DMS79 (cell line): ENCODE data around the gene SLC26A1.

Source experiments
- DNase-seq: peaks from one replicate; lab custom pipeline; 2025; lab: John Stamatoyannopoulos, UW

The SLC26A1 gene

GRCh38 chr4:998096-998691 lies 5.0 kb upstream of the SLC26A1 start:
- DNase-seq: no peak

GRCh38 chr4:997375-998071 lies 4.3 kb upstream of the SLC26A1 start:
- no peak for DNase-seq

GRCh38 chr4:996997-997374 lies 3.8 kb upstream of the SLC26A1 start:
- no peak for DNase-seq

- no peak for DNase-seq
These were observed 3.1 kb upstream of the SLC26A1 start for GRCh38 chr4:996030-996996.

GRCh38 chr4:995311-996026 lies 2.3 kb upstream of the SLC26A1 start:
- no peak for DNase-seq

GRCh38 chr4:992297-993110 lies 700 bp downstream of the SLC26A1 start:
- no peak for DNase-seq

- DNase-seq: no peak
These were observed 1.5 kb downstream of the SLC26A1 start for GRCh38 chr4:991451-992296.

- no peak for DNase-seq
These were observed 2.3 kb downstream of the SLC26A1 start for GRCh38 chr4:990746-991367.

- DNase-seq: no peak
These were observed 3.3 kb downstream of the SLC26A1 start for GRCh38 chr4:989722-990471.

- DNase-seq: no peak
These were observed 4.2 kb downstream of the SLC26A1 start for GRCh38 chr4:988726-989721.

GRCh38 chr4:987624-988513 lies 5.3 kb downstream of the SLC26A1 start:
- DNase-seq: no peak

- peak; percentile 14 for DNase-seq
These were observed 6.2 kb downstream of the SLC26A1 start, which contains the start of gene IDUA for GRCh38 chr4:986879-987623. Gene IDUA (plus strand): TSS chr4:987044. CDS start chr4:987085, 41 bp downstream.

GRCh38 chr4:986428-986878 lies 6.8 kb downstream of the SLC26A1 start:
- no peak for DNase-seq

GRCh38 chr4:985123-985830 lies 7.9 kb downstream of the SLC26A1 start:
- no peak for DNase-seq
